ENCODE results near the gene FHL2. TPM values are rescaled to one million over a fixed set of nuclear protein-coding genes. Genes with fewer than 3 reads are reported as not detected.

The FHL2 gene
- total and polyA plus RNA-seq, 9 of the 15 experiments (the other 6 are each of a cell fraction or from before 2014, with no cell fraction given), result 7.5 to 33.1 (median 23.9) TPM

DNA sequence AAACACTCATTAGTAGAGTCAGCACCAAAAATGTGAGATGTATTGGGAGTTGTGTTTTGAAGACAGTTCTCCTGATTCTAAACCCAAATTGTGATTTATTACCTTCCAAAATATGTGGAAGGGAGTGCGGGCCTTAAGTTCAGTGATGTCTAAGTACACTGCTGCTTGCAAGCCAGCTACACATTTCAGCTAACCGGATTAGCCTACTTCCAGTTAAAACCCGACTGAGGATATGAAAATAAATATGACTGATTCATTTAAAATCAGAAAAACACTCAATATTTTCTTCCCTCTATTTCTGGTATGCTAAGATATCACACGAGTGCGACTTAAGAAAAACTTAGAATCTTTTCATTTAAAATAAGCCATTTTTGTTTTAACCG, 907 bp downstream of the FHL2 start:
- BruUV-seq (replicated peaks), result no TSS peak
- in situ Hi-C loops (cut with MboI) (no loop called here), intact Hi-C loops (cut with micrococcal nuclease) (no loop called here)
- POLR2A ChIA-PET, result interaction anchor here (0.9 to 2.2 kb wide), 5 partner anchors 9 to 168 kb away, joined by 3 to 10 read pairs (median 3); no protein-coding TSS in a partner anchor
- Histone ChIP-seq H3K9ac (ENCODE audit: insufficient read depth in 1 of 2, low read depth in 2 of 2, low read length in 2 of 2) (peak overlapping the region; percentile 92 to 95), H3K9me3 (replicated peaks; ENCODE audit: control insufficient read depth, insufficient read depth, low read depth, low read length) (no peaks in the 10 kb centered on the region), H3K27me3 (ENCODE audit: control insufficient read depth in 2 of 2, insufficient read depth in 2 of 2, low read length in 2 of 2) (no peaks in the 10 kb centered on the region), H3K36me3 (ENCODE audit: control insufficient read depth, insufficient read depth, low read length) (peaks cover 18% of the 10 kb centered on the region), H2AFZ (ENCODE audit: low read depth, low read length) (peak overlapping the region; percentile 96), H3K27ac (ENCODE audit: extremely low read depth, low read depth, low read length) (peak overlapping the region; percentile 92), H3K9me1 (ENCODE audit: control insufficient read depth, insufficient read depth, low read length) (no peaks in the 10 kb centered on the region), H4K20me1 (replicated peaks; ENCODE audit: control insufficient read depth, insufficient read depth, low read length) (no peaks in the 10 kb centered on the region), H3K4me3 (peak overlapping the region; percentile 91), H3K79me2 (ENCODE audit: control insufficient read depth, insufficient read depth, low read length) (peaks cover 58% of the 10 kb centered on the region), H3K4me1 (replicated peaks in 1 of 2; ENCODE audit: control insufficient read depth in 2 of 2, insufficient read depth in 2 of 2, low read length in 2 of 2) (peaks cover 19 to 26% of the 10 kb centered on the region in 2 experiments; a peak in 4 of 5 replicates), H3K4me2 (ENCODE audit: insufficient read depth, low read length) (peak overlapping the region; percentile 90)
- WGBS (ENCODE audit: insufficient coverage, low coverage, missing lambda C conversion rate), result 2% methylated on average over 6 of the region's 6 CpGs
- FAIRE-seq (peak; percentile 40), DNase-seq (ENCODE audit: extremely low read depth in 1 of 4, low spot score in 3 of 4) (peak in 1 of 4 experiments; percentile 39), ATAC-seq (peak; percentile 24; the same call in 2 of the 3 replicates)
- CTCF ChIA-PET (ENCODE audit: low intra/inter-chr PET ratio), result no interaction called here
- TF ChIP-seq, protein P1, sequence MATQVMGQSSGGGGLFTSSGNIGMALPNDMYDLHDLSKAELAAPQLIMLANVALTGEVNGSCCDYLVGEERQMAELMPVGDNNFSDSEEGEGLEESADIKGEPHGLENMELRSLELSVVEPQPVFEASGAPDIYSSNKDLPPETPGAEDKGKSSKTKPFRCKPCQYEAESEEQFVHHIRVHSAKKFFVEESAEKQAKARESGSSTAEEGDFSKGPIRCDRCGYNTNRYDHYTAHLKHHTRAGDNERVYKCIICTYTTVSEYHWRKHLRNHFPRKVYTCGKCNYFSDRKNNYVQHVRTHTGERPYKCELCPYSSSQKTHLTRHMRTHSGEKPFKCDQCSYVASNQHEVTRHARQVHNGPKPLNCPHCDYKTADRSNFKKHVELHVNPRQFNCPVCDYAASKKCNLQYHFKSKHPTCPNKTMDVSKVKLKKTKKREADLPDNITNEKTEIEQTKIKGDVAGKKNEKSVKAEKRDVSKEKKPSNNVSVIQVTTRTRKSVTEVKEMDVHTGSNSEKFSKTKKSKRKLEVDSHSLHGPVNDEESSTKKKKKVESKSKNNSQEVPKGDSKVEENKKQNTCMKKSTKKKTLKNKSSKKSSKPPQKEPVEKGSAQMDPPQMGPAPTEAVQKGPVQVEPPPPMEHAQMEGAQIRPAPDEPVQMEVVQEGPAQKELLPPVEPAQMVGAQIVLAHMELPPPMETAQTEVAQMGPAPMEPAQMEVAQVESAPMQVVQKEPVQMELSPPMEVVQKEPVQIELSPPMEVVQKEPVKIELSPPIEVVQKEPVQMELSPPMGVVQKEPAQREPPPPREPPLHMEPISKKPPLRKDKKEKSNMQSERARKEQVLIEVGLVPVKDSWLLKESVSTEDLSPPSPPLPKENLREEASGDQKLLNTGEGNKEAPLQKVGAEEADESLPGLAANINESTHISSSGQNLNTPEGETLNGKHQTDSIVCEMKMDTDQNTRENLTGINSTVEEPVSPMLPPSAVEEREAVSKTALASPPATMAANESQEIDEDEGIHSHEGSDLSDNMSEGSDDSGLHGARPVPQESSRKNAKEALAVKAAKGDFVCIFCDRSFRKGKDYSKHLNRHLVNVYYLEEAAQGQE (IDR thresholded peaks at IDR 0.05; ENCODE audit: borderline replicate concordance), result 0 out of 2 replicates have a peak, but pooled peaks have one; percentile 3
- TF ChIP-seq, protein P1 (CRISPR knock-in tag; IDR thresholded peaks at IDR 0.05; ENCODE audit: low read depth), result no peak
- TF ChIP-seq MEIS2 (IDR thresholded peaks at IDR 0.05; ENCODE audit: partially characterized antibody) (peak; percentile 36), COPS2 (conservative IDR thresholded peaks at IDR 0.05) (no peak), HDAC6 (IDR thresholded peaks at IDR 0.05; ENCODE audit: low read depth, low read length) (no peak), MCM7 (IDR thresholded peaks at IDR 0.05) (no peak), TFAM (CRISPR knock-in tag; conservative IDR thresholded peaks at IDR 0.05) (no peak)
